Measurements from ENCODE around the gene ARHGAP25. TPM values are rescaled to one million over a fixed set of nuclear protein-coding genes. Genes with fewer than 3 reads are reported as not detected.
A peak's percentile ranks its signal among the peaks of the same experiment; 100 is the strongest.

Gene ARHGAP25
- total RNA-seq, 1 donor from 2014 or later = 12.1 TPM

DNA sequence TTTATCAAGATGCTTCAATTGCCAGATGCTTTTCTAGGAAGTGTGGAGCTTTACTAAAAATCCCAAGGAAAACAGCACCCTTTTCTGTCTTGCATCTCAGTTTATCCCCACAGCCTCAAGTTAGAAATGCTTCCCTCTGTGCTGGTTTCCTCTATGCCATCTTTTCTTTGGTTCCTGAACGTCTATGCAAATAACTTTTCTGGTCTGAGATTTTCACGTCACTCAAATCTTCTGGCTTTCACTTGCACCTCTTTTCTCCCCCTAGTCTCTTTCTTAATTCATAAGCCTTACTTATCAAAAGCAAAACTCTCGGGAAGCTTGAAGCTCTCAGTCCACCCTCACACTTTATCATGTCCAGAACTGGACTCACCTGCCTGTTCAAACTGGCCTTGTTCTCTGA is 33.9 kb downstream of the ARHGAP25 start:
- no peak for DNase-seq

DNA sequence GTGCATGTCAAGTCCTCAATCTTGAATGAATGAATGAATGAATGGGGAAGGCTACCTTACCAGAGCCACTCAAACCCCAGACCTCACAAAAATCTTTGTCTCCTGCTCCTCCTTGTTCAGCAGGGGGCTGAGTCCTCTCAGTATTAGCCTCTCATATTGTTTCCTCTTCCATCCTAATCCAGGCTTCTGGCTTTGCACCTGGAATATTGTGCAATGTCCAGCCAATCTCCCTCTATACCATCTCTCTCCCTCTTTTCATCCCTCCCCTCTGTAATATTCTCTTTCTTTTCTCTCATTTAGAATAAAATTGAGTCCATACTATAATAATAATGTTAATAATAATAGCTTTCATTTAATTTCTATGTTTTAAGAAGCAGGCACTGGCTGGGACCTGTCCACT is 34.3 kb downstream of the ARHGAP25 start:
- no peak for DNase-seq

DNA sequence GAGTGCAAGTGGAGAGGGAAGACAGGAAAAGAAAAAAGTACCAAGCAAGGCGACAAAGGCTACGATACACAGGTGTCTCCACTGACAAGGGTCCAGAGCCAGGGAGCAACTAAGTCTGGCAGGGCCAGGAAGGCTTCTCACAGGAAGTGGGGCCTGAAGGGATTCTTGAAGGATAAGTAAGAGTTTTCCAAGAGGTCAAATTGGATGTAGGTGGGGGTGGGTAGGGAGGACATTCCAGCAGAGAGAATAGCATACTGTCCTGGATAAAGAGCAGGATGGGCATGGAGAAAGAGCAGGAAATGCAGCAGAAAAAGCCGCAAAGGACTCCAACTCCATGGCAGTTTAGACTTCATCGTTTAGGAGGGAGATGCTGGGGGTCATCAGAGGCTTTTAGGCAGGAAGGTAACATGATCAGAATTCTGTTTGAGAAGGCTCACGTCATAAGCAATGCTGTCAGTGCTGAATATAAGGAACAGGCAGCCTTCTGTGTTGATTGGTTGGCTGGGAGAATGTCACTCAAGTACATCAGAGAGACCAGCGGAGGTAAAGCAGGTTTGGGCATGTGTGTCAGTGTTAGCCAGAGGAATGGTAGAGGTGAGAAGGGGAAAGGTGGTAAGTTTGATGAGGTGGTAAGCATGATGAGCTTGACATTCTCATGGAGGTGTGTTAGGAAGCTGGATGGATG is 35.1 kb downstream of the ARHGAP25 start:
- no peak for DNase-seq

DNA sequence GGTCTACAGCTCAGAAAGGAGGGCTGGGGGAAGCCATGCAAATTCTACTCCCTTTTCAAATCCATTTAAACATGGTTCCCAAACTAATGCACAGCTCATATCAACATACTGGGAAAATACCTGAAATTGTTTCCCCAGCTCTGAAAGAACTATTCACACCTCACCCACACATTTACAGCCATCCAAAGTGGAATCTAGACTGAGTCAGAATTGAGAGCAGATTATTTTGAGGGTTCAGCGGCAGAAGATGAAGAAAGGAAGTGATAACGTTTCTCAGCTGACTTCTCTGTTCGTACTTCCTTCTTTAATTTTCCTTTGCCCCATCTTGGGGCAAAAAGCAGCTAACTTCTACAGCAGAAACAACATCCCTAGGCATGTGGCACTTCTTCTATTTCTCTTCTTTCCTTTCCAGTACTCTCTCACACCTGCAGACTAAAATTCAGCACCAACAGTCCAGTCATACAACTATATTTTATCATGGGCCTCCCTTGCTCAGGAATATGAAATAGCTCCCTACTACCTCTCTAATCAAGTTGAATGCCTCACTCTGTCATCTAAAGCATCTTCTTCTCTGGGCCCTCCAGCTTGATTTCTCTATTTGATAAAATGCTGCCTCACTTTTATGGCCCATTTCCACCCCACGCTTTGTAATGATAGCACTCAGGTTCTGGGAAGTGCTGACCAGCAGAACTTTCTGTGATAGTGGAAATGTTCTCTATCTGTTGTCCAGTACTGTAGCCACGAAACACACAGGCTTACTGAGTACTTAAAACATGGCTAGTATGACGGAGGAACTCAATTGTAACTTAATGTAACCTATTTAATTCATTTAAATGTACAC is 35.9 kb downstream of the ARHGAP25 start:
- DNase-seq = no peak

DNA sequence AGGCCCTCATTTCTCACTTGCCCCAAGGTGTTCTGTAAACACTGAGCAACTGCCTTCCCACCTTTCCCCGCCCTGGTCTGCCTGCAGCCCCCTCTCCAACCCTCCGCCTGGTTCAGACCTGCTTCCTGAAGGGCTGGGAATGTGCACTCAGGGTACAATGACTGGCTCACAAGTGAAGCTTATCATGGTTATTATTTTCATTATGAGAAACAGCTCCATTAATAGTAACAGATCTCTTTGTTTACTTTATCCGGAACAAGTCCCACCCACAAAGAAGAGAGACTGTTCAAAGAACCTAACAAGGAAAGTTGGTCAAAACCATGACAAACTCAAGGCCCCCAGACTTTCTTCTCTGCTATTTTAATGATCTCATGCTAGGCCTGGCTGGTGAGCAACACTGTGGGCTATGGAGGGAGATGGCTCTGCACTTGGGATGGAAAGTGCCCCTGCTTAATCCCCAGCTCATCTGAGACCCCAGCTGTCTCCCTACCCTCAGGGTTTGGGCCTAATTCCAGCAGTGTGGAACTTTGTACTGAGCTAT is 36.7 kb downstream of the ARHGAP25 start:
- peak; percentile 58 for DNase-seq

DNA sequence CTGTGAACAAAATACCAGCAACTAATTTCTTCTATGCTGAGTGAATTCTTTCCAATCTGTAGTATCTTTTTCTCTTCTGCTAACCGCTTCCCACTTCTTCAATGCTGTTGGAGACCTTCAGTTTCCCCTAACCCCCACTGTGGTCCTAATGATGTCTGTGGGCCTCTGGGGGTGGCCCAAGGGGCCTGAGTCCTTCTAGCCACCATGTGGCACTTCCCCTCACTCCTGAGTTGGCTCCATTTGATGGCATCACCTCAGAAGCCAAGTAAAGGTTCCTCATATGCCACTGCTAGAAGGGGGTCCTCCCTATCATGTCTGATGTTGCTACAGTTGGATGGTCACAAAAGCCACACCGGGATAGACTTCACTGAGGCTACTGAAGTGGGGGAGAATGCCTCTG is 37.5 kb downstream of the ARHGAP25 start:
- DNase-seq = no peak

DNA sequence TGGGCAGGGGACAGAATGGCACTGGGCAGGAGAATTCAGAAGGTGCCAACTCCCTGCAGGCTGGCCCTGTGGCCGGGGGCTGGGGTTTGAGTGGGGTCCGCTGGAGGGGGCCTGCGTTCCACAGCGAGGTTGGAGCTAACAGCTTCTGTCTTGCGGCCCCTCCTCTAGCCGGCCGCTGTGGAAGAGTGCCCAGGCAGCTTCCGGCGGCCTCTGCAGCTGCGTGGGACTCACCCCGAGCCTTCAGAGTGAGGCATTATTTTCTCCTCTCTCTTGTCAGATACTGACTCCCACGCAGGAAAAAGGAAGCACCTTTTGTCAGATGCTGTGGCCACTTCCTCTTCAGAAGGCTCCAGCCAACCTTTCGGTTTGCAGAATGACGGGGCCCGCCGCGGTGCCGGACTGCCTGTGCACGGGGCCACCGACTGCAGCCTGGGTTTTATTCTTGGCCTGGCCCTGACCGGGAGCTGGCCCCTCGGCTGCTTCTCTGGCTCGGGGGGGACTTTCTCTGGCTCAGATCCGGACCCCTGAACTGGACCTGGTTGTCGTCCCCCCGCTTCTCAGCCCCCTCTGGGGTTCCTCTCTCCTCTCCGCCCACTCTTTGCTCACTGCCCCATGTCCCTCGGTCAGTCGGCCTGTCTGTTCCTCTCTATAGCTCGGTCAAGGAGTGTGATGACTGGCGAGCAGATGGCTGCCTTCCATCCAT is 40.1 kb downstream of the ARHGAP25 start:
- DNase-seq = peak; percentile 93

DNA sequence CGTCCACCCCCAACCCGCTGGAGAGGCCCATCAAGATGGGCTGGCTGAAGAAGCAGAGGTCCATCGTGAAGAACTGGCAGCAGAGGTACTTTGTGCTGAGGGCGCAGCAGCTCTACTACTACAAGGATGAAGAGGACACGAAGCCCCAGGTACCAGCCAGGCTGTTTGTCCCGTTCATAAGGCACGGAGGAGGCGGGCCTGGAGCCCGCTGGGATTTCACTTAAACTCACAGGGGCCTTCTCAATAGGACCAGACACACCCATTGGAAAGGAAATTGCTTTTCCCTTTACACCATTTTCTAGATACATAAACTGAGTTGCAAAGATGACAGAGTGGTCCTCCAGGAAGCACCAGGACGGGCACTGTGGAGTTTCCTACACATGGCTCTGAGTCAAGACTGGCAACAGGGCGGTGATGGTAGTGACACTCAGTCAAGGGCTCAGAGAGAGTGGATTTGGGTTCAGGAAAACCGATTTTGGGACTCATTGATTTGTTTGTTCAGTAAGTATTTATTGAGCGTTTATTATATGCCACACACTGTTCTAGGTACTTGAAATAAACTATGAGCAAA is 40.7 kb downstream of the ARHGAP25 start:
- peak; percentile 41 for DNase-seq

DNA sequence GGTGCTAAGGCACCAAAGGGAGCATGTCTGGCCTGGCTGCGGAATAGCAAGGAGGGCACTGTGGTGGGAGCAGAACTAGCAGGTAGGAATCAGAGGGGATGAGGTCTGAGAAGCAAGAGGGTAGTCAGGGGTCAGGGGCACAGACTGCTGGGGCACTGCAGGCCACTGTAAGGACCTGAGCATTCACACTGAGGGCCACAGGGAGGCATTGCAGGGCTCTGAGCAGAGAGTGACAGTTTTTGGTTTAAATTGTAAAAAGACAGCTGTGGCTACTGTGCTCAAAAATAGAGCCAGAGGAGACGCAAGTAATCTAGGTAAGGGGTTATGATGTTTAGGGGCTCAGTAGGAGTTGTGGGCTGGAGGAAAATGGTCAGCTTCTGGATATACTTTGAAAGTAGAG is 41.5 kb downstream of the ARHGAP25 start:
- peak; percentile 48 for DNase-seq

DNA sequence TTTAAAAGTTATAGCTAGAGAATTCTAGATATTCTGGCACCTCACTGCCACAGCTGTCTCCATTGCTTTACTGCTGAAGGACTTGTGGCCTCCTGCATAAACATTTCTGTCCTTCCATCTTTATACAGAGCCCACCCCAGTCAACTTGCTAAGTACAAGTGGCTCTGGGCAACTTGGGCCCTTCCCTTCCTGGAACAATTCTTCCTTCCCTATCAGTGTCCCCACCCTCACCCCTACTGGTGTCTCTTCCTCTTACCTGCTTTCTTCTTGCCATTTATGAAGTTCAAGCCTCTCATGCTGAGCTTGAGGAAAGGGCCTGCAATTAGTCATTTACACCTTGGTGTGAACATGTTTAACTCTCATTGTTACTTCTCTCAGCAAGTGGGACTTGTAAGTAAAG is 45.0 kb downstream of the ARHGAP25 start:
- no peak for DNase-seq

DNA sequence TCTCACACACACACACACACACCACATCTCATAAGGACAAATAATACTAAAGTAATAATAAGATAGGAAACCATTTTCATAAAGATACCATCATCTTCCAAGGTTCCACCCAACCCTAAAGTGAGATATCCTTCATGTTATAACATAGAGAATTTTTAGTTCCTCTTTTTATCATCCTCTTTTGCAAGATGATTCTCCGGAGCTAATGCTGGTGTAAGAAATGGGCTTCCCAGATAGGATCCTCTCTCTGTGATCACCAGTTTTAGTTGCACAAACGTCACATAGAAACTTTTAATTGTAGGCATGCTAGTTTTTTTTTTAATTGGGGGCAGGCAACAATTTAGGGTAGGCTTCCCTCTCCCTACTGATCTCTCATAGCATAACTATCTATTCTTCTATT is 49.6 kb downstream of the ARHGAP25 start:
- DNase-seq = no peak

DNA sequence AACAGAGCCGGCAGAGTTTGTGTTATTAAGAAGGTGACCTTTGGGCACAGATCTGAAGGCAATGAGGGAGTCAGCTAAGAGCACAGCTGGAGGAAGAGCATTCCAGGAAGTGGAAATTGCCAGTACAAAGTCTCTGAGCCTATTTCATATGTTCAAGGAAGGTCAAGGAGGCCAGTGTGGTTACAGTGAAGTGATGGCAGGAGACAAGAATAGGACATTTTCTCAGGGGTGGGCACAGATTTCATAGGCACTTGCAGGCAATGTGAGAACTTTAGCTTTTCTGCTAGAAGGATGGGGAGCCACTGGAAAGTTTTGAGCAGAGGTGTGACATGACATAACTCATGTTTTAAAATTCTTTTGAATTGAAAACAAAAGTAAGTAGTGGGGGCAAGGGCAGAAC is 50.3 kb downstream of the ARHGAP25 start:
- peak; percentile 37 for DNase-seq

DNA sequence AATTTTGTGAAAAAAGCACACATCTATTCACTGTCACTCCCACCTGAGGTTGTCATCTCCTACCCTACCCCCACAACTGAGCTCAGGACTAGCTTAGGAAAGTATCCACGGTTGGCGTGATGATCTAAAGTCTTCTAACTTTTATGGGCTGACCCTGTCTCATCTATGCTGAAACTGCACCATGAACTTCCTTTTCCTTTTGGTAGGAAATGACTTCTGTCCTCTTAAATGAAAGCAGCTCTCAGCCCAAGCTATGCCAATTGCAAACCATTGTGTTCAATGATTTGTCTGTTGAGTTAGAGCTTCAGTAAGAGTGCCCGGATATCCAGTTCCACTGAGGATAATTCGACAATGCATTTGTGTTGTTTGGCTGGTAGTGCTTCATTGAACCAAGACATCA is 52.7 kb downstream of the ARHGAP25 start:
- DNase-seq = no peak

DNA sequence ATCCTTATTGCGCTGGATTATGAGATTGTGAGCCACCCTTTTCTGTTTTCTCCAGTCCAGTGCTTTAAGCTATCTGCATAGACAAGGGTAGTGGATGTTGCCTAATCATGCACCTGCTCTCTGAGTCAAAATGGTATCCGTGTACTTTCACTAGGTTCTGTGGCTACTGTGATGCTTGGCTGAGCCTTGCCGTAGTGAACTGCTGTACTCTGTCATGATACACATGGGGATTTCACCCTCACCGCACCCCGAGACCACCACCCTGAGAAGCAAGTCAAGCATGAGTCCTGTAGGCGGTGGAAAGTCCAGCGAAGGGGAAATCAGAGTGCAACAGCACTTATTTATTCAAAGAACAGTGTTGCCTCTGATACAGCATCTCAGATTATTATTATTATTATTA is 55.0 kb downstream of the ARHGAP25 start:
- no peak for DNase-seq

DNA sequence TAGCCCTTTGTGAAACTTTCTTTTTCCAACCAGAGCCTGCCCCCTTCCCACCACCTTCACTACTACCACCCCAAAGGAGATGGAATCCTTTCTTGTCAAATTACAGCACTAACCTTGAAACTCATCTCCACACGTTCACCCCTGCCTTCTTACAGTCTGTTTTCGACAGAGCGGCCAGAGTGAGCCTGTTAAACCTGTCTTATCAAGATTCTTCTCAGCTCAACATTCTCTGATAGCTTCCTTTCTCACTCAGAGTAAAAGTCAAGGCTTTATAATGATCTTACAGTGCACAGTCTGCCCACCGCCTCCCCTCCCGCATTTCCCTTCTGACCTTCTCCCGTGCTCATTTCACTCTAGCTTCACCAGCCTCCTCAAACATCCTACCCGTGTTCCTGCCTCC is 56.0 kb downstream of the ARHGAP25 start:
- DNase-seq = no peak

DNA sequence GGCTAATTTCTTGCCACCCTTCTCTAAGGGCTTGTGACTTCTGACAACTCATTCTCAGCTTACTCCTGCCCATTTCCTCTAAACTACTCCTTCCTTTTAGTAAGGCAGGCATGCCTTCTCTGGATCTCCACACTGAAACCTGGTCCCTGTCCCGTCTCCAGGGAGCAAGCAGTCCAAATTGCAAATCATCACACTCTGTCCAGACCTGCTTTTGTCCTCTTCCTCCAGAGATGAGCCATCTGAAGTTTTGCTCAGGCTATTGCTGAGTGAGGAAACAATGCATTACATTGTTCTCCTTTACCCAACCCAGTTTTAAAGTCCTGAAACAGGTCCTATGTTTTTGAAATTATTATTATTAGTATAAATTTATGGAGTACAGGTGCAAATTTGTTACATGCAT is 57.3 kb downstream of the ARHGAP25 start:
- no peak for DNase-seq

DNA sequence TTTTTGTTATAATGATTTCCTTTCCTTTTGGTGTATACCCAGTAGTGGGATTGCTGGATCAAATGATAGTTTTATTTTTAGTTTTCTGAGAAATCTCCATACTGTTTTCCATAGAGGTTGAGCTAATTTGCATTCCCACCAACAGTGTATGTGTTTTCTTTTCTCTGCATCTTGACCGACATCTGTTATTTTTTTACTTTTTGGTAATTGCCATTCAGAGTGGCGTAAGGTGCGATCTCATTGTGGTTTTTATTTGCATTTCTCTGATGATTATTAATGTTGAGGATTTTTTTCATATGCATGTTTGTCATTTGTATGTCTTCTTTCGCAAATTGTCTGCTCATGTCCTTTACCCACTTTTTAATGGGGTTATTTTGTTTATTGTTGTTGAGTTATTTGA is 58.1 kb downstream of the ARHGAP25 start:
- DNase-seq = no peak

DNA sequence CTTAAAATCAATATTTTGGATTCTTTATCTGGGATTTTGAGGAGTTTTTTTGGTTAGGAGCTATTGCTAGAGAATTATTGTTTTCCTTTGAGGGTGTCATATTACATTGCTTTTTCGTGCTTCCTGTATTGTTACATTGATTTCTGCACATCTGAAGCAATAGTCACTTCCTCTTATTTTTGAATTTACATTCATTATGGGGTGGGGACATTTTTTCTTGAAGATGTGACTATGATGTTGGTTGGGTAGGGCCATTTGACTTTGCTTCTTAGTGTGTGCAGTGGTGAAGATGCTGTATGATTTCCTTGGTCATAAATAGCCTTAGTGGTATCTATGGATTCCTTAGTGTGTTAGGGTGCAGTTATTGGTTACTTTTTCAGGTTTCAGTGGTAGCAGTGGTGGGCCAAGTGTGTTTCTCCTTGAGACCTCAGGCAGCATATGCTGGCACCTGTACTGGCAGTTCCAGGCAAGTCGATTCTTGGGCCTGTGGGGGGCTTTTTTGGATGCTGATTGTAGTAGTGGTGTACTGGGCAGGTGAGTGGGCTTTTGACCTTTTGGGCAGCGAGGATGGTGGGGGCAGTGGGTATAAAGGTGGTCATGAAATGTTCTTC is 61.8 kb downstream of the ARHGAP25 start:
- DNase-seq = peak; percentile 42

DNA sequence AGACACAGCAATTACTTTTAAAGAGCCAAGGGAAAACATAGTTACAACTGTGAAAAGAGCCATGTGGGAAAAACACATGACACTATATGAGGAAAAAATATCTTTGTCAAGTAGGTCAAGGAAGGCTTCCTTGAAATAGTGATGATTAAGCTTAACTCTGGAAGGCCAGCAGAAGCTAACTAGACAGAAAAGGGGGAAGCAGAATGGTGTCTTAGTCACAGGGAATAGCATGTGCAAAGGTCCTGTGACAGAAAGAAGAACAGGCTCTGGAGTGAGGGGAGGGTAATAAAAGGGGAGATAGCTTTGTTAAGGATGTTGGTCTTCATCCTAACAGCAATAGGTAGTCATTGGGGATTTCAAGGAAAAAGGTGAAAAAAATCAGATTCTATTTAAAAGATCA is 64.0 kb downstream of the ARHGAP25 start:
- no peak for DNase-seq

DNA sequence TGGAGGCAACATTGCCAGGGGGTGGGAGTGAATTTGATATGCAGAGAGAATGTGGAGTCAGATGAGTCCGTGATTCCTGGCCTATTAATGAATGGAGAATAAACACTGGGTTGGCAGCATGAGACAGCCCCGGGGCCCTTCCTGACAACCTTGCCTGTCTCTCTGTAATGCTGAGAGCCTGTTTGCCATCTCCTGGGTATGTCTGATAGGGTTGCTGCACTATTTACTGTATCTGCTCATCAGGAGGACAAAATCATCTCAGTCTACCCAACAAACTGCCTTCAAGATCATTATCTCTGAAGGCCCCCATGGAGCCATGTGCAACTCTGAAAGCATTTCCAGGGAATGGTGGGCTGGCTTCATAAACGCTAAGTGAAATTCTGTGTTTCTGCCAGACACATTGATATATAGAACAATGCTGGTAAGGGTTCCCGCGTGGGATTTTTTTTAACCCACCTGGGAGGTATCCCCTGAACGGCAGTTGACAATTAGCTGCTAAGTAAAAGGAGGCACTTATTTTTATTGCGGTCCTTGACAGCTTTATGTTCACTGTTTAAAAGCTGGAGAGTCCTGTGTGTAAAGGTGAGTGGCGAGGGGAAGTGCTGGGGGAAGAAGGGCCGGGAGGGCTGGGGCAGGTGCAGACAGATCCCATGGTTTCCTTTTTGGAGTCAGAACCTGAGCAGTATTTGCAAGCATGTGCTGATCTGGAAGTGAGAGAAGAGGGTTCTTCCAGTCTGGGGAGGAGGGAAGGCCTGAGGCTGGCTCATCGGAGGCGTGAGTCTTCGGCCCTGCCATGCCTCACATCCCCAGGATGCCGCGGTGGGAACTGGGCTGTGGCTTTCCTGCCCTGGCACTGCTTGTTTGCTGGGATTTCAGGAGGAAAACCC is 64.8 kb downstream of the ARHGAP25 start:
- DNase-seq = no peak

DNA sequence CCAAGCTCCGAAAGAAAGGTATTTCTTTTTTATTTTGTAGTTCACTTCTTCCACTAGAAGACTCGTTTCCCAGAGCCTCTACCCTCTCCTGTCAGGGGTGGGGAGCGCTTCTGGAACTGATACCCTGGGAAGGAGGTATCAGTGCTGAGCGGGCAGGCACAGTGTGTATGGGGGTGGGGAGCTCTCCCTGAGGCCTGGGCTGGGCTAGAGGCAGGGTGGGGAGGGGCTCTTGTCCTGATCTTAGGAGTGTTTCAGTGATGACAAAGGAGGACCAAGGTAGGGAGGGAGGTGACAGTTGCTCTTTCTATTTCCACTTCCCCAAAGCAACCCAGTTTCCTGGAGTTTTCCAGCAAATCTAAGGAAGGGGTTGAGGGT is 65.4 kb downstream of the ARHGAP25 start:
- DNase-seq = no peak

DNA sequence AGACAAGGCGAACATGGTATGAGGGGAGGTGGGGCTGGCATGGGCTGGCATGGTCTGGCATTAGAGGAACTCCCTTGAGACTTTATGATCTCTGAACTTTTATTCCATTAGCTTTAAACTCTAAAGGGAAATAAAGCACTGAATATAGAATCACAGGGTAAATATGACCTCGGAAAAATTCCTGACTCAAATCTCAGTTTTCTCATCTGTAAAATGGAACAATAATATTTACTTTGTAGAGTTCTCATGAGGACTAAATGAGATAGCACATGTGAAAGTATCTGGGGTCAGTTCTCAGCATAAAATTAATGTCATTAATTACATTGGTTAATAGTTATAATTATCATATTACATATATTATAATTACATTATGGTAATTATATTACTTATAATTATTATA is 65.9 kb downstream of the ARHGAP25 start:
- no peak for DNase-seq

All from dermis blood vessel endothelial cell (primary cell).